GM21529 (cell line): ENCODE measurements around the gene RGS9.
A peak's percentile ranks its signal among the peaks of the same experiment; 100 is the strongest.
"Not testable (repeated sequence)": the region's sequence is repeated elsewhere in the genome, so short reads cannot be mapped to it uniquely, and the experiment has no call there.

Experiments
- ATAC-seq: cut with Tn5 transposase; IDR thresholded peaks from one replicate; pipeline ENCODE4 v1.9.1; 2021; ENCODE audit not compliant: unreplicated experiment

RGS9 gene

DNA sequence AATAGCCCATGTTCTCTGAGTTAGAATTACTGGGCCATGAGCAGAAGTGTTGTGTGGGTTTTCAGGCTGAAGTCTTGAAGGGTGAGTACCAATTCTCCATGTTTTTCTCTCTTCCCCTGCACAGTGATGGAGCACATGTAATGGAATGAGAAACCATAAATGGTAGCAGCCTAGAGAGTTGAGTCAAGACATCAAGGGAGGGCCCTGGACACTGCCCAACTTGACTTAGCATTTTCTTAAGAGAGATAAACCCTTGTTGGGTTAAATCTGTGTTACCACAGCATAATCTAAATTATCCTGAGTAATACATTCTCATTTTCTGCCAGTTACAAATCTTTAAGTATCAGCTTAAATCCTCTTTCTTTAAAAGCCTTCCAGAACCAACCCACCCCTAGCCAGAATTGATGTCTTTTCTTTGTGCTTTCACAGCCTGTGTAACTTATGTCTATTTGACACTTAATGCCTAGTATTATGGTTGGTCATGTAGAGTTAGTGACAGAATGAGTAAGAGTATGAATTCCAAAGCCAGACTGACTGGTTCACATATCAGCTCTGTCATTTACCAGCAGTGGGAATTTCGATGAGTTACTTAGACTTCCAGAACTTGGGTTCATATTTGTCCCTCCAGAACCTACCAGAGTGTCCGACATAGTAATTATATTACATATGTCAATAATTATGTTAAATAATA, 27.0 kb upstream of the RGS9 start:
- ATAC-seq, result no peak

DNA sequence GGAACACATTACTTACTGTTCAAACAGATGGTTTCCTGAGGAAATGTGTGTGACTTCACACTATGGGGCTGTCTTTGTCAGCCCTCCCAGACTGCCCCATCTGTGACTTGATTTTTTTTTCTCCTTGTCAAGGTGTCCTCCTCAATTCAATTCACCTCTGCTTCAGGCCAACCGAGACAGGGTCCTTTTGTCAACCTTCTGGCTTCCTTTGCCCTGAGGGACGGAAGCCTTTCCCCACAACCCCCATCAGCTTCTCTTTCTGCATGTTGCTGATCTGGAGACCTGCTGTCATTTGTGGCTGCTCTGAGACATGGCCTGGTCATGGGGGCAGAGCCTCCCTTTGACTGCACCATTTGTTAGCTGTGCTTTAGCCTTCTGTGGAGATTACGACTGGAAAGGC, 21.3 kb upstream of the RGS9 start:
- no peak for ATAC-seq

DNA sequence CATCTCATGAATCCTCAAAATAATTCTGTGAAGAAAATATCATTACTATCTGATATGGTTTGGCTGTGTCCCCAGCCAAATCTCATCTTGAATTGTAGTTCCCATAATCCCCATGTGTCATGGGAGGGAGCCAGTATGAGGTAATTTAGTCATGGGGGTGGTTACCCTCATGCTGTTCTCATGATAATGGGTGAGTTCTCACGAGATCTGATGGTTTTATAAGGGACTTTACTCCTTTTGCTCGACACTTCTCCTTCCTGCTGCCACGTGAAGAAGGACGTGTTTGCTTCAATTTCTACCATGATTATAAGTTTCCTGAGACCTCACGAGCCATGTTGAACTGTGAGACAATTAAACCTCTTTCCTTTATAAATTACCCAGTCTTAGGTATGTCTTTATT, 20.7 kb upstream of the RGS9 start:
- not testable (repeated sequence) for ATAC-seq

DNA sequence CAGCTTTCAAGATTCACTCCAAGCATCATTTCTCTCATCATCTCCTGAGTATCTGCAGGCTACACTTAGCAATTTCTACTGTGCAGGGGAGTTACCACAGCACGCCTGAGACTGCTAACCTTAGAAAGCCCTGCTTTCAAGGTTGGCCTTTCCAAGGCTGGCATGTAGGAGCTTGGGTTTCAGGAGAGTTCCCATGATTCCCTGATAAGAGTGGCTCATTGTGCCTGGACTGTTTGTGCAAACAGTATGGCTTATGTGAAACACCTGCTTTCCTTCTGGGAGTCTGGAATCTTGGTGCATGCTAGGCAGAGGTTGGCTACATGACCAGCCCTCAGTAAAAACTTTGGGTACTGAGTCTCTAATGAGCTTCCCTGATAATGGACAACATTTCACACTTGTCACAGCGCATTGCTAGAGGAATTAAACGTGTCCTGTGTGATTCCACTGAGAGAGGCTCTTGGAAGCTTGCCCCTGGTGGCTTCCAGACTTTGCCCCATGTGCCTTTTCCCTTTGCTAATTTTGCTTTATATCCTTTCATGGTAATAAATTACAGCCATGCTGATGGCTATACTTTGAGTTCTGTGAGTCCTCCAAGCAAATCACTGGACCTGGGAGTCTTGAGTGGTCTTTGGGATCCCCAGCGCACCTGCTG, 19.7 kb upstream of the RGS9 start:
- no peak for ATAC-seq

DNA sequence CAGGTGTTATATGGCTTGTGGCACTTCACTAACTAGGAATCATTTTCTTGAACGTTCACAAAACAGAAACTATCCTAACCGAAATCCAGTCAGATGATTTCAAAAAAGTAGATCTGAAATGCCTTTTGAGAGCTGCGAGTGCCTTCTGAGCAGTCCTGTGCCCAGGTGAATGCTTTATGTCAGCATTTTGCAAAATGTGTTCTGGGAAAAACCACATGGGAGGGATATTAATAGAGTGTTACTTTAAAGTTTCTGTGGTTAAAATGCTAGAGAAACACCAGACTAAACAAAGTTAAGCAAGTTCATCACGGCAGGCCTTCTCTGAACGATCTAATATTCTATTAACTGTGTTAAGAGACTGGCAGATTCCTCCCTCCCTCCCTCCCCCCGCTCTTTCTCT, 15.8 kb upstream of the RGS9 start:
- ATAC-seq, result no peak

DNA sequence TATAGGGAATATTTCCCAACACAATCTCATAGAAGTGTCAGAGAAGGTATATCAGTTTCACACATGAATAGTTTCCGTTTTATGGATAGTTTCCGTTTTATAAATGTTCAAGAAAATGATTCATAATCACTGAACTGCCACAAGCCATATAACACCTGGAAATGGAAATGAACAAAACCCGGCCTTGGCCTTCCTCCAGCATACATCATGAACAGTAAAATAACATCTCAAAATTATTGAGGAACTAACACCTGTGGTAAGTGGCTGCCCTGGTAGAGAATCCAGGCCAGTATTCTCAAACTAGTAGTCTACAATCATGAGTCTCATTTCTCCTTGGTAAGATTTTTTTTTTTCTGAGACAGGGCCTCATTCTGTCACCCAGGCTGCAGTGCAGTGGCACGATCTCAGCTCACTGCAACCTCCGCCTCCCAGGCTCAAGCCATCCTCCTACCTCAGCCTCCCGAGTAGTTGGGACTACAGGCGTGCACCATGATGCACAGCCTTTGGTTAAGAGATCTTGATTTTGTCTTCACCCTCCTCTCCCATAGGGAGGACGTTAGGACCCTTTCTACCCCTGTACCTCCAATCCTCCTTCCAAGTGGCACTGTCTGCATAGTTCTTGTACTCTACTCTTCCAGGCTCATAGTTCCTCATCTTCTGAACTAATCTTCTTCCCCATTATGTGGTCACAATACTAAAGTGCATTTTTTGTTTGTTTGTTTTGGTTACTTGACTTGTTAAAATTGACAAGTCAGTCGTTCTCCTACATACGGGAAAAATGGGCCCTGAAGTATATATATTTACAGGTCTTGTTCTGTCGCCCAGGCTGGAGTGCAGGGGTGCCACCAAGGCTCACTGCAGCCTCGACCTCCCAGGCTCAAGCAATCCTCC, 15.0 kb upstream of the RGS9 start:
- no peak for ATAC-seq

DNA sequence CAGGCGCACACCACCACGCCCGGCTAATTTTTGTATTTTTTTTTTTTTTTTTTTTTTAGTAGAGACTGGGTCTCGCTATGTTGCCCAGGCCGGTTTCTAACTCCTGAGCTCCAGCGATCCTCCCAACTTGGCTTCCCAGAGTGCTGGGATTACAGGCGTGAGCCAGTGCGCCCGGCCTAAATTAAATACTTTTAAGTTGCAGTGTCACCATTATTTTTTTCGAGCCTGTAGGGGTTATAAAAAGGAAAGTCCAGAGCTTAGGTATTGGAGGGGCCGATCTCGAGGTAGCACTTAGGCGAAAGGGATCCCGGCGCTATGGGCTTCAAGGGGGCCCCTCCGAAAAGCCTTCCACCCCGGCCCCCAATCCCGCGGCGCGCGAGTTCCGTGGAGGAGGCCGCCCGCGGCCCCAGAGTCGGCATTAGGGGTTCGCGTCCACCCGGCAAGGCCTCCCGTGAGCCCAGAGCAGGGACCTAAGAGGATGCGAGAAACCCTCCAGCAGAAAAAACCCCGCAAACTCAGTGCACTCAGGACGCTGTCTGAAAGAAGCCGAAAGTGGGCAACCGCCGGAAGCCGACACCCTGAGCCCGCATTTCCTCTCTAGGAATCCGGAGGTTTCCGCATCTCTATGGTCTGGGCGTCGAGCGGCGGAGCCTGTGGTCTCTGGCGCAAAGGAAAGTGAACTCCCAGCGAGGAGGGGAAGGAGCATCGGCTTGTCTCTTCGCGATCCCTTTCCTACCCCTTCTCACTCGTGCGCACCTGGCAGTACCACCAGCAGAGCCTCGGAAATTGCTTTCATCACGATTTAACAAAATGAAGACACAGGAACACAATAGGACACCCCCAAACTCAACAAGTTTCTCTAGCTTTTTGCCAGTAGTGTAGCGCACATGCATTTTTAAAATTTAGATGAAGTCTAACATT, 14.1 kb upstream of the RGS9 start:
- ATAC-seq, result peak; percentile 77

DNA sequence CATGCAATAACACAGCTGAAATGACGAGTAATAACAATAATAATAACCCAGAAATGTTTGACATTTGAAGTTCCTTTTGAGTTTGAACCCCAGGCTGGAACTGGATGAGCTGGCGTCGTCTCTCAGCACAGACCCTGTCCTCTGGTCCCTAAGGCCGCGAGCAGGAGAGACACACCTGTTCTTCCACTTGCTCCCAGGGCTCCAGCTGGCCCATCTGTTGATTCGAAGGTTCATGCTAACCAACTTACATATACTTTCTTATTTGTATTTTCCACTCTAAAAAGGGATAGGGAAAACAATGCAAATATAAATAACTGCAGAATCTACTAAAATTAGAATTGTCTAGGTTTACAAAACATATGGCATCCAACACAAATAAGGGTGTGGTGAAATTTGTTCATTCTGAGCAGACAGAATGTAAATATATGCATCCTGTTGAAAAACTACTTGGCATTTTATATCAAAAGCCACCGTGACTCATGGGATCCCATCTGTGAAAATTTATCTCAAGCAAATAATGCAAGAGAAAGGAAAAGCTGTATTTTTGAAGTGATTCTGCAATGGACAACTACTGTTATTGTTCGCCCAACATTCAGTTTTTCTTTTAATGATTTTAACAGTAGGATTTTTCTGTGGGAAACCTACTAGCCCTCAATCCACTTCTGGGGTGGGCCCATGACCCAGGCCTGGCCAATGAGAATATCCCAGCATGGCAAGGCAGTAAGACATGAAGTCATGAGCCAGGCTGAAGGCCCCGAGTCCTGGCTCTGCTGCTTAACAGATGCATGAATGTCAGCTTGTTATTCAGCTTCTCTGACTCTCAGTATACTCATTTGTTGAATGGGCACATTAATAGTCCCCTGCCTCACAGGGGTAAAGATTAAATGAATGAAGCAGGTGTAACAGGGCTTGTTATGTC, 13.2 kb upstream of the RGS9 start:
- no peak for ATAC-seq

DNA sequence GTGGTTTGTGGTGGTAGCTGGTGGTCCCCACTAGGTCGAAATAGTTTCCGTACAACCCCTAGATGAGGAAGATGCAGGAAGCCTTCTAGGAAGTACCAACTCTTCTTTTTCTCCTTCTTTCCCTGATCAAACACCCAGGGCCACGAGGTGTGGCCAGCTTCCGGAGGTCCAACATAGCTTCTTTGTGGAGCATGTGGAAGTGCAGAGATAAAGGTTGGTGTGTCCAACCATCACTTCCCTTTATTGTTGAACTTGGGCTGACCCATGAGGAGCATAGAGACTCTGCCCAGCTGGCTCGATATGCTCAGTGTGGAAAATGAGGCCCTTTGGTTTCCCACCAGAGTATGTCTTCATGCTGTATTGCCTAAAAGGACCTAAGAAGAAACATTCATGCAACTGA, 6.3 kb upstream of the RGS9 start:
- no peak for ATAC-seq

DNA sequence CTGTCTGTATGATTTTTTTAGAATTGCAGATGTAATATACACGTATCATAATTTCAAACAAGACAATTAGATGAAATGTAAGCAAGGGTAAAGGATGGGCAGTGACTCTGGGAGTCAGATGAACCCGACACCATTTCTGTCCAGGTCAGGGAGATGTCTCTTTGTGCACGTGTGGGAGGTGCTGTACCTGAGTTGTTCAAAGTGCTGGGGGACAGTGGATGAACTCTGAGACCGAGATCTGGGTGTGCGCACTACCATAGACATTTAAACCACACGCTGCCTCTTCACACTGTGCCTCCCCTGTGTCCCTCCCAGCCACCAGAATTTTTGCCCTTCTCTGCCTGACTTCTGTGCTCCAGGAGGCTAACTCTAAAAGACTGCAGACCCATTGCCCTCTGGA, 5.9 kb upstream of the RGS9 start:
- ATAC-seq, result no peak

DNA sequence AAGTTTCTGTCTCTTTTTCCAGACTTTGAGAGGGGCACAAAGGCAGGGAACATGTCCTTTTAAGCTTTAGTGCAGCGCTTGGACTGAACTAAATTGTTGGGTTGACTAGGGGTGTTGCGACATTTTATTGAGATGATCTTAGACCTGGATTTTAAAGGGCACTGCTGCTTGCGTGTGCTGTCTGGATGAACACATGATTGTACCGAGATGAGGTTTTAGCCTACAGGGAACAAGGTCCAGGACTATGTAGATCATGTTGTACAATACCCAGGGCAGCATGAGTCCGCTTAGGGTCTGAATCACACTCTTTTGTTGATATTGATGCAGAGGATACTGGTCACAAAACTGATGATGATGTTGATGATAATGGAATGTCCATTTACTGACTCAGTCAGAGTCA, 5.2 kb upstream of the RGS9 start:
- no peak for ATAC-seq

DNA sequence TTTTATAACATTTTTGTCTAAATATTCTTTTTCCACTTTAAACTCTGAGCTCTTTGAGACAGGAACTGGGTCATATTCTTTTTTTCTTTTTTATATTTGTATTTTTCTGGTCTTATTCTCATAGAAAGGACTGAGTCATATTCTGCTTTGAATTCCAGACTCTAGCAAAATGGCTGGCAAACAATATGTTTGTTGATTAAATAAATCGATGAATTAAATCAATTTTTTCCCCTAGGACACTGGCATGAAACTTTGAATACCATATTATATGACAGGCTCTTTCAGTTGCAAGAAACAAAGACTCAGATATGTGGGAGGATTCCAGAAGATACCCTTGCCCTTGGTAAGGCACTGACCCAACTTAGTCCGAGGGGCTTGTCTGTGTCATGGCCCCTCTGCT, 3.1 kb upstream of the RGS9 start:
- ATAC-seq, result no peak

DNA sequence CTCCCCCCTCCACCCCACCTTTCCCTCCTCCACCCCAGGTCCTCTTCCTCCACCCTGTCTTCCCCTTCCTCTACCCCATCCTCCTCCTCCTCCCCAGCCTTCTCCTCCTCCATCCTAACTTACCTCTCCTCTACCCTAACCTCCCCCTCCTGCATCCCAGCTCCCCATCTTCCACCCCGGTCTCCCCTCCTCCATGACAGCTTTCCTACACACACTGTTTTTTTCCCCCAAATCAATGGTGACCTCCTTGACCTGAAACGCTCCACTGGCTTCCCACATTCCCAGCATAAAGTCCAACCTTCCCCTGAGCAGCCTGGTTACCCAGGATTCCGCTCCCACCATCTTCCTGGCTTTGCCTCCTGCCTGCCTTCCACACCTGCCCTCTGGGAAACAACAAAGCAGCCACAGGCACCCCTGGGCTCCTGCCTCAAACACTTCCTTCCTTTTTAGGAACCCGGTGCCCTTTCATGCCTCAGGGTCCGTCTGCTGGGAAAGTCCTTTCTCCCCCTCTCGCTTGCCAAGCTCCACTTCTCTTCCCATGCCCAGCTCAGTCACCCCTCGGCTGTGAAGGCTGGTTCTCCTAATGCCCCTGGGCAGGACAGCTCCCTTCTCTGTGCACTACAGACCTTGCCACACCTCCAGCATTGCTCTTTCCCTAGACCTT, 2.1 kb downstream of the RGS9 start:
- no peak for ATAC-seq

DNA sequence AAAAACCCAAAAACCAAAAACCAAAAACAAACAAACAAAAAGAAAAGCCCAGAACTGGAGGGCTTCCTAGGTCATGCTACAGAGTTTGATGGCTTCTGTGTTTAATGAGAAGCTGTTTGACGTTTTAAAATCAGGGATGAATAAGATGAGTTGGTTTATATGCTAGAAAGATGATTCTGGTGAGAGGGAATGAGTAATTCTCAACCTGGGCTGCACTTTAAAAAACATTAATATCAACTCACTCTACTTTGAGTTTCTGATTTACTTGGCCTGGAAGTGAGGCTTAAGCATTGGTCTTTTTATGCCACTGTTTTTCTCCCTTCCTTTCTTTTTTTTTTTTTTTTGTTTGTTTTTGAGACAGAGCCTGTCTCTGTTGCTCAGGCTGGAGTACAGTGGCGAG, 5.1 kb downstream of the RGS9 start:
- no peak for ATAC-seq

DNA sequence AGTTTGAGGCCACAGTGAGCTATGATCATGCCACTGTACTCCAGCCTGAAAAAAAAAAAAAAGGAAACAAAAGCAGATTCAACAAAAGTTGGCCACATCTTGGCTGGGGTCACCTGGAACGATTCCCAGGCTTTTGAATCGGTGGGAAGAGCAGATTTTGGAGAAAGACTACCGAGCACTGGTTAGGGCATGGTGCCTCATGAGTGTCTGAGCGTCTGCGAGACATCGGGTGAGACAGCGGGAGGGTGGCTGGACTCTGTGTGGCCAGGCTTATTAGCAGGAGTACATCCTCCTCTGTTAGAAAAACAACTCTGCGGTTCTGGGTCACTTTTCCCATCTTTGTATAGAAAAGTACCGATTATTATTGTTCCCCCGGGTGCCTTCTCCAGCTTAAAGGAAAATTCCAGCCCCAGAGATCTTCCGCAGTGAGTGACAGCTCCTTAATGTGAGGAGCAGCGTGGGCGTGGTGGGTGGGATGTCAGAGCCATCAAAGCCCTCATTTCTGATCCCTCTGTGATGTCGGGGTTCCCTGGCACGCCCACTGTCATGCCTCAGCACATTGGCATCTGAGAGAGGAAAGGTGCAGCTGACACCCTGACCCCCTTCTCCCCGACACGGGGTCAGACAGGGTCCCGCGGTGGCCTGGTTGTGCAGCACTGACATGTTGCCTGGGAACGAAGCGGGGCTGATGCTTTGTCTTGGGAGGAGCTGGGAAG, 6.9 kb downstream of the RGS9 start:
- ATAC-seq, result no peak

DNA sequence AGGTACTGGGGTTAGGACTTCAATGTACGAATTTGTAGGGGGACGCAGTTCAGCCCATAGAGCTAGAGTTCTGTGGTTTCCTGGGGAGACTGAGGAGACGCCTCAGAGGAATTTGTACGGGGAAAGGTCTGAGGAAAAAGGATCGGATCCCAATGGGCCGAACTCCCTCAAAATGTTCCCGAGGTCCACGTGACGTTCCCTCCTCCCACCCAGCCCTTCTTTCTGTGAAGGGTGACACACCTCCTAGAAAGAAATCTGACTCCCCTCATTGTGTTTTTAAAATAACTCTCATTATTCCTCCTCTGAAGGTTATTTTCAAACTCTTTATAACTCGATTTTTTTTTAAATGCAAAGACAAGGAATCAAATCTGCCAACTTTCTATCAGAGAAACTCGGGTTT, 8.6 kb downstream of the RGS9 start:
- no peak for ATAC-seq

DNA sequence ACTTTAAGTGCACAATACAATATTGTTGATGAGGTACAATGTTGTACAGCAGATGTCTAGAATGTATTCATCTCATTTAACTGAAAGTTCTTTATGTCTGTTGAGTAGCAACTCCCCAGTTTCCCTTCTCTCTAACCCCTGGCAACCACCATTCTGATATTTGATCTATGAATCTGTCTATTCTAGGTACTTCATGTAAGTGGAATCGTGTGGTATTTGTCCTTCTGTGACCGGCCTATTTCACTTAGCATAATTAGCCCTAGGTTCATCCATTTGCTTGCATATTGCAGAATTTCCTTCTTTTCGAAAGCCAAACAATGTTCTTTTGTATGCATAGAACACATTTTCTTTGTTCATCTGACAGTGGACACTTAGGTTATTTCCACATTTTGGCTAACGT, 10.8 kb downstream of the RGS9 start:
- ATAC-seq, result no peak

DNA sequence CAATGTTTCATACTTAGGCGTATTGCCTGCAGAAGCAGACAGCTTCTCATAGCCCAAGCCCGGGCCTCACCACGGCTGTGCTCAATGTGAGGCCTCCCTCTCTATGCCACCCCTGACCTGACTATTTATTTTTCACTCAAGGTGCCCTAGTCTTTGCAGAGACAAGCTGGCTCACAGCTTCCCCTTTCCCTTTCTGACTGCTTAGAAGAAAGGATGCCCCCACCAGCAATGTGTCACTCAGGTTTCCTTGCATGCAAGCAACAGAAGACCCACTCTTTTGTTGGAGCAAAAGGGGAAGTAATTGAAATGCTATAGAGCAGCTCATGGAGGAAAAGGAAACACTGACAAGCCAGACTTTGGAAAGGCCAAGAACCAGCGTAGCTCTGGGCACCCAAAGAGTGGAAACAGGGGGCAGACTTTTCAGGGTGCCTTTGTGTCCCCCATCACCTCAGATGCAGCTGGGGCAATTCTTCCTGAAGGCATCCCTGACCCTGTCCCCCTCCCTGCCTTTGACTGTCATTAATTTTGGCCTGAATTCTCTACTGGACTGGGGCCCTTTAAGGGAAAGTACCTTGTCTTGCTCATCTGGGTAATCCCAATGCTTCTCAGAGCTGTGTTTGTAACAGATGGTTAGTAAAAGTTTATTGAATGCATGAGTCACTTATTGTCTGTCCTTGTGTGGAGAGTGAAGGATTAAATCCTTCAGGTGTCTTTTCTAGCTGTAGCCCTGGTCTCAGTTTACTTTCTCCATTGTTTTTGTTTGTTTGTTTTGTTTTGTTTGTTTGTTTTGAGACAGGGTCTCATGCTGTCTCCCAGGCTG, 17.8 kb downstream of the RGS9 start:
- ATAC-seq, result peak; percentile 87
